ENCODE results near the gene TMEM209. TPM values are rescaled to one million over a fixed set of nuclear protein-coding genes. Genes with fewer than 3 reads are reported as not detected.

TMEM209 gene
- total and polyA plus RNA-seq, 5 donors: 5.2 to 9.8 (median 9.1) TPM

DNA sequence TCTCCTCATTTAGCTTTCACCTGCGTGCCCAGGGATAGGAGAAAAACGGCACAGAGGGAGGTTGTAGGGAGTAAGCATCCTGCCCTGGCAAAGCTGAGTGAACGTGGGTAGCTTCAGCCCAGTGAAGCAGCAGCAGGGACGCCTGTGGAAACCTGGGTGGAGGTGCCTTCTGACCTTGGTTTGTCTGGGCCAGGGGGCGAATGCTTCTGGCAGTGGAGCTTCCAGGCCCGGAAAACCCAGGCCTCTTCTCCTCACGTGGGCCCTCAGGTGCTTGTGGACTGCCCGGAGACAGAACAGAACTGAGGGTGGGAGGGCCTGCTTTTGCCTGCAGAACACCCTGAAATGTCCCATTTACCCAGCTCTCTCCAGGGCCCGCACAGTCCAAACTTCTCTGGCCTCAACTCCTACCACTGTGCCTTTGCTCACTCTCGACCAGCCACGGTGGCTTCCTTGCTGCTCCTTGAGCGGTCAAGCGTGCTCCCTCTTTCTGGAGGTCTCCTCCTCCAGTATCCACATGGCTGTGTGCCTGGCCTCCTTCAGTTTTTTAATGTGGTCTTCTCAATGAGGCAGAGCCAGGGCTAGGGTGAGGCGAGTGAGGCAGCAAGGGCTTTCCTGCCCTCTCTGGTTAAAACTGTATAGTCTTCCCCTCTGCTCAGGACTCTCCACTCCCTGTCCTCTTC is 62.4 kb downstream of the TMEM209 start:
- Histone ChIP-seq H3K9me3 (ENCODE audit: control insufficient read depth, low read length) (no peaks in the 10 kb centered on the region), H3K4me3 (ENCODE audit: low read length) (no peak overlapping the region), H3K27me3 (ENCODE audit: control insufficient read depth, insufficient read depth) (no peaks in the 10 kb centered on the region), H3K4me1 (ENCODE audit: control insufficient read depth, insufficient read depth, low read length) (no peaks in the 10 kb centered on the region), H3K27ac (ENCODE audit: low read length) (no peak overlapping the region)
- 94% methylated on average over 14 of the region's 14 CpGs for WGBS
- ATAC-seq: no peak
- DNase-seq: no peak
- intact Hi-C loops (cut with DNase I): no loop called here

DNA sequence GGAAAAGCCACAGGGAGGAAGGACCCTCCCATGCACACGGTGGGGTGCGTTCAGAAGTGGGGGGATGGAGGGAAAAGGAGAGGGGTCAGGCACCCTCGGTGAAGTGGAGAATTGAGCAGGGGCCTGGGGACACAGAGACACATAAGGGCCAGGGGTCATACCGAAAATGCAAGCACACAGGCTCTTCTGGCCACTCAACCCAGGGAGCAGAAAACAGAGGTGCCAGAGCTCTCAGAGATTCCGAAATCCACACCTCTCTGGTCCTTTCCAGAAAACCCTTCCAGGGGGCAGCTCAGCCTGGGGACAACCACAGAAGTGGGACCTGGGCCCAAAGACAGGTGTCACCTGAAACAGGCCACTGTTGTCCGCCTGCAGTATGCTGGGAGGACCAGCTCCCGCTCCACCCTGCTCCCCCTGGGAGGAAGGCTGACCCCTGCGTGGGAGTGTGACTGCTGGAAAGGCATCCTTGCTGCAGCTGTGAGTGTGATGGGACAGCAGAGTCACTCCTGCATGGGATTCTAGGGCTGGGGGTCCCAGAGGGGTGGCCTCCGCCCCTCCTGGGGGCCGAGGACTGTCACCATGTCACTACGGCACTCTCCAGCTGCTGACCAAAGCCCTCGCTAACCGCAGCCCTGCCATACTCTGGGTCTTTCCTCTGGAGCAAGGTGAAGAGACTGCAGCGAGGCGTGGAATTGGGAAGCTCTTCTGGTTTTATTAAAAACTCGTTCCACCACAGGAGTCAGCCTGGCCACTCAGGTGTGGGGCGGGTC is 63.1 kb downstream of the TMEM209 start:
- Histone ChIP-seq H3K4me3 (ENCODE audit: low read length) (peak overlapping the region; percentile 47), H3K27ac (ENCODE audit: low read length) (no peak overlapping the region), H3K27me3 (ENCODE audit: control insufficient read depth, insufficient read depth) (no peaks in the 10 kb centered on the region), H3K4me1 (ENCODE audit: control insufficient read depth, insufficient read depth, low read length) (no peaks in the 10 kb centered on the region), H3K9me3 (ENCODE audit: control insufficient read depth, low read length) (no peaks in the 10 kb centered on the region)
- intact Hi-C loops (cut with DNase I): no loop called here
- ATAC-seq (peak in 1 of 2 donors; percentile 30), DNase-seq (peak in 2 of 3 donors; percentile 56 to 66)
- 57% methylated on average over 17 of the region's 17 CpGs for WGBS

DNA sequence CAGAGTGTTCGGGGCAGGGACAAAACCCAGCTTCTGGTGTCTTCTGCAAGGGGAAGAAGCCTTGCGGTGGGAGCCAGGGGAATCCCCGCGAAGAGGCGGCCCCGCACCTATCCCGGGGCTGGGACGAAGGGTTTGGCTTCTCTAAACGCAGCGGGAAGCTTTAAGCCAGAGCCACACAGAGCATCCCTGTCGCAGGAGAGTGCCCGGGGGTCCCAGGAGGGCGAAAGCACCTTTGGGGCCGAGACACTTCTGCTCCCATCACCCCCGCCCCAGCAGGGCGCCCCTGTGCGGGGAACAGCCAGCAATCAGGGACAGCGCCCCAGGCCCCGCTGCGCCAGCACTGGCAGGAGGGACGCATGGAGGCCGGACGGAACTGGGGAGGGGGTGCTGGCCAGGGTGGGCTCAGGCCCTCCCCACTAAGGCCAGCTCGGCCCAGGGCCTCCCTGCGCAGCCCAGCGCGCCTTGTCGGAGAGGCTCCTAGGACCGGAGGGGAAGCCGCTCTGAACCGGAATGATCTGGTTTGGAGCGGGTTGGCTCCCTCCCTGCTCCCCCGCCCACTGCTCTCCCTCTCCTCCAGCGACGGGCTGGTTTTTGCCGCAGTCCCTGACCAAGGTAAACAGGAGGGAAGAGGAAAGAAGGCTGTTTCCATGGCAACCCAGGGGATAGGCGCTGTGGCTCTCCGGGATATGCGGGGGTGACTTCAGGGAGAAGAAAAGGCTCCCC is 63.9 kb downstream of the TMEM209 start:
- DNase-seq (peak; percentile 66 to 88 (median 88)), ATAC-seq (peak; percentile 91 to 94)
- peak overlapping the region; percentile 47 for H3K4me3 ChIP-seq (ENCODE audit: low read length)
- no peaks in the 10 kb centered on the region for H3K9me3 ChIP-seq (ENCODE audit: control insufficient read depth, low read length)
- intact Hi-C loops (cut with DNase I): no loop called here
- H3K27me3 ChIP-seq (ENCODE audit: control insufficient read depth, insufficient read depth): no peaks in the 10 kb centered on the region
- no peak overlapping the region for H3K27ac ChIP-seq (ENCODE audit: low read length)
- 13% methylated on average over 39 of the region's 39 CpGs for WGBS
- no peaks in the 10 kb centered on the region for H3K4me1 ChIP-seq (ENCODE audit: control insufficient read depth, insufficient read depth, low read length)

DNA sequence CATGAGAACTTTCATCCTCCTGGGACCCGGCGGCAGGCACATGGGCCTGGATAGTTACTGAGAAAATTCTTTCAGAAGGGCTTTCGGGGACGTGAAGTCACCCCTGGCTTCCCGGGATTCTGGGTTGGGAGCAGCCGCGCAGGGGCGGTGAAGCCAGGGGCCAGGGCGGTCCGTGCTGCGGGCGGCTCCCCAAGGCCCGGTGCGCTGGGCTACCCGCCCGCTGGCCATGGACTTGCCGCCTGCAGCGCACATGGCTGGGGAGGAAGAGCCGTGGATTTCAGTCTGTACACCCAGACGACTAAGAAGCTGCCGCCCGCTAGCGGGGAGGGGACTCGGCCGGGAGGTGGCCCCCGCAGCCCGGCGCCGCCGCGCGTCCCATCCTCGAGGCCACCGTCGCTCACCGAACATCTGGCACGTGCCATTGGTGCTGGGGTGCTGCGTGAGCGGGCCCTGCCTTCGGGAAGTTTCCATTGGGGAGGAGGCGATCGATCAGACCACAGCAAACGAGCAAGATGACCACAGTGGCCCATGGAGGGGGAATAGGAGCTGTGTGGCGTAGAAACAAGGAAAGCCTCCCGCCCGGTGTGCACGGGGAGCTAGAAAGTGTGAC is 64.5 kb downstream of the TMEM209 start:
- WGBS: 85% methylated on average over 47 of the region's 47 CpGs
- intact Hi-C loops (cut with DNase I): no loop called here
- Histone ChIP-seq H3K27ac (ENCODE audit: low read length) (no peak overlapping the region), H3K4me1 (ENCODE audit: control insufficient read depth, insufficient read depth, low read length) (no peaks in the 10 kb centered on the region), H3K9me3 (ENCODE audit: control insufficient read depth, low read length) (no peaks in the 10 kb centered on the region), H3K4me3 (ENCODE audit: low read length) (no peak overlapping the region), H3K27me3 (ENCODE audit: control insufficient read depth, insufficient read depth) (no peaks in the 10 kb centered on the region)
- ATAC-seq (peak; percentile 22 to 39), DNase-seq (peak; percentile 29 to 70 (median 67))

DNA sequence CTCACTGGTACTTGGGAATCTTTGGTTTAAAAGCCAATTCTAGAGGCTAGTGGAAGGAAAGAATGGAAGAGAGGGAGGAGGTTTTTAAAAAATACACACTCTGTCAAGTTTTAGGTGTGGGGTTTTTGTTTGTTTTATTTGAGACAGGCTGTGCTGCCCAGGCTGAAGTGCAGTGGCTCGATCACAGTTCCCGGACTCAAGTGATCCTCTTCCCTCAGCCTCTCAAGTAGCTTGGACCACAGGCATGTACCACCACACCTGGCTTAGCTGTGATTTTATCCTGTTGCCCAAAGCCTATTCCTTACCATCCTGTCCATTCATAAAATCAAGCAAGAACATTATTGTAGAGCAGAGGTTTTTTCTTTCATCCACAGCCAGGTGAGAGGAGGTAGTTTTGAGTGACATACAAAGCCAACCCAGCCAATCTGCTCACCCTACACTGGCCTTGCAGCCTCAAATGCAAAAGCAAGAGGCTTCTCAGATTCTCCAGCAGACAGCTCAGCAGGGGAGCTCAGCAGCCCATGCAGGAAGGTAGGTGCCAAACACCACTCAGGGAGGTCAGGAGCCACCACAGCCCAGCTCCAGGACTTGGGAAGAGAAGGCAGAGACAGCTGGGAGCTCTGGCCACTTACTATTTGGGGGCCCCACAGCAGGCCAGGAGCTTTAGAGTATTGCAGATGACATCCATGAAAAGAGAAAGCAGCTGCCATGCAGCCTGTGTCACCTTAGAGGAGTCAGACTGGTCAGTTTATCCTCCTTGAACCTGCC is 65.8 kb downstream of the TMEM209 start:
- no peak for DNase-seq
- WGBS: 97% methylated on average over 2 of the region's 2 CpGs

DNA sequence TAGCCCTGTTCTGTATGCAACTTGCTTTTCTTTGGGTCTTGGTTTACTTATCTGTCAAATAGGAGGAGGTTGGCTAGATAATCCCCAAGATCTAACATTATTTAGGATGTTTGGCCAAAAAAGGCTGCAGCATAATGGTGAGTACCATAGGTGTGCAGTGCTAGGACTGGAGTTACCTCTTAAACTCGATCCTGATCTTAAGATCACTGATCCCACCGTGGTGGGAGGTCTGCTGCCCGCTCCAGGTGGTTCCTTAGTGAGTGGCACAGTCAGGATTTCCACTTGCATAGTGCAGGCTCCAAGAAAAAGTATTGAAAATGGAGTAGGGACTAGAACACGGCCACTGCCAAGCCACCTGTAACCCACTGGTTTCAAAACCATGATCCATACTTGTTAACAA is 68.0 kb downstream of the TMEM209 start:
- no peaks in the 10 kb centered on the region for H3K9me3 ChIP-seq (ENCODE audit: control insufficient read depth, low read length)
- ATAC-seq (no peak), DNase-seq (no peak)
- H3K4me3 ChIP-seq (ENCODE audit: low read length): no peak overlapping the region
- intact Hi-C loops (cut with DNase I): no loop called here
- H3K4me1 ChIP-seq (ENCODE audit: control insufficient read depth, insufficient read depth, low read length): no peaks in the 10 kb centered on the region
- no peaks in the 10 kb centered on the region for H3K27me3 ChIP-seq (ENCODE audit: control insufficient read depth, insufficient read depth)
- H3K27ac ChIP-seq (ENCODE audit: low read length): no peak overlapping the region
- 98% methylated on average over 4 of the region's 4 CpGs for WGBS

More for the DNA sequence above, 65.8 kb downstream of the TMEM209 start:
- H3K4me1 ChIP-seq (ENCODE audit: control insufficient read depth, insufficient read depth, low read length): no peaks in the 10 kb centered on the region
- intact Hi-C loops (cut with DNase I): no loop called here
- no peak for ATAC-seq
- no peaks in the 10 kb centered on the region for H3K9me3 ChIP-seq (ENCODE audit: control insufficient read depth, low read length)
- H3K27ac ChIP-seq (ENCODE audit: low read length): no peak overlapping the region
- H3K4me3 ChIP-seq (ENCODE audit: low read length): no peak overlapping the region
- H3K27me3 ChIP-seq (ENCODE audit: control insufficient read depth, insufficient read depth): no peaks in the 10 kb centered on the region

DNA sequence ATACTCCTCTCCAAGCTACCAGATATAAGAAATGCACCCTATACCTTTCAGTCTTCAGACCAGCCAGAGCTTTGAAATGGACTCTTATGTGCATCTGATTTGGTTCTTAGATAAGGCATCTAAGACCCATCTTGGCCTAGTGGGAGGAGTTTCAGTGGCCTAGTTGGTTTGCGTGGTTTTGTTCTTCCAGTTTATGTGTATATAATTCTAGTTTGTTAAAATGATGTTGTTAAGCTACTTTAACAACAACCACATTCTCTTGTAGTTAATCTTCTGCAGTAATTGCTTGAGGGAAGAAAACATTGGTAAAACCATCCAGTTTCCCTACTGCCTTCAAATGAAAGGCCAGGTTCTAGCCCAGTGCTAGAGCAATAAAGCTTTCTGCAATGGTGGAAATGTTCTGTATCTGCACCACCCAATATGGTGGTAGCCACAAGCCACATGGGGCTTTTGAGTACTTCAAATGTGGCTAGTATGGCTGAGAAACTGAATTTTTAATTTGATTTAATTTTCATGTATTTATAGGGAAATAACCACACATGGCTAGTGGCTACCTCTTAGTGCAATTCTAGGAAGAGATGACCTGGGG is 68.5 kb downstream of the TMEM209 start:
- Histone ChIP-seq H3K27me3 (ENCODE audit: control insufficient read depth, insufficient read depth) (no peaks in the 10 kb centered on the region), H3K4me1 (ENCODE audit: control insufficient read depth, insufficient read depth, low read length) (no peaks in the 10 kb centered on the region), H3K27ac (ENCODE audit: low read length) (no peak overlapping the region), H3K4me3 (ENCODE audit: low read length) (no peak overlapping the region), H3K9me3 (ENCODE audit: control insufficient read depth, low read length) (no peaks in the 10 kb centered on the region)
- DNase-seq (no peak), ATAC-seq (no peak)
- WGBS: 94% methylated on average over 1 of the region's 1 CpG
- intact Hi-C loops (cut with DNase I): no loop called here

DNA sequence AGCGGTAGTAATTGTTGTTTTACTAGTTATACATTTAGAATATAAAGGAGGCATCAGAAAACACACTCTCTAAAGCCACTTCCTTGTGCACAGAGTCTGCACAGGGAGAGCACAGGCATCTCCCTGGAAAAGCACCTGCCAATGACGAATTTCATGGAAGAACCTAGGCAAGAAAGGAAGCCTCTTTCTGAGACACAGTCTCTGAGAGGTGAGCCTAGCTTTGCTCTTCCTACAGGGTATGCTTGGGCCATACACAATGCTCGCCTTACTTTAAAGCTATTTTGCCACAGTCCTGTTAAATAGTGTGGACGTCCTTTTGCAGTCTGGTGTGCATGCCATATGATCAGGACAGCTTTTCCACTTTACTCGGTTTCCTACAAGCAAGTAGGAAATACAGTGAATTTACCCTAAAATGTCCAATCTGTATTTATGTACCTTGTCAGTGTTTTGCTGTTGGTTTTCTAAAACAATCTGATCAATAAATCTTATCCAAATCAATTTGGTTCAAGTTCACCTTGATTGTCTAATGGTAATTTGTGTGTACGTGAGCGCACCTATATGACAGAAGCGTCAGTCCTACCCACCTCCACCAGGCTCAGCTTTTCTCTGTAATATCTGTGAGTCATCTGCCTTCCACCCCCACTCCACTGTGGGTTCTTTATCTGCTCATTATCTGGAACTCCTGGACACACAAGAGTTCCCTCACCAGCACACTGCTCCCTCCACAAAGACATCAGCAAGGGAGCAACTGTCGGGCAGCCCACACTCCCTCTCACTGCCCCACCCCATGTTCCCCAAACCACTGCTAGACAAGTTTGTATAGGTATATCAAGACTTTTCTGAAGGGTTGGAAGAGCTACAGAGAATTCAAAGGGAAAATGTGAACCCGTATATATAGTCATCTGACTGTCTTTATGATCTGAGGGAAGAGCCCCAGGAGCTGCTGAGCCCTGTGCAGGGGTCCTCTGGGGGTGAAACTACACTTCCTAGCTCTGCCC is 69.7 kb downstream of the TMEM209 start:
- intact Hi-C loops (cut with DNase I): no loop called here
- ATAC-seq: no peak
- Histone ChIP-seq H3K27ac (ENCODE audit: low read length) (no peak overlapping the region), H3K4me1 (ENCODE audit: control insufficient read depth, insufficient read depth, low read length) (no peaks in the 10 kb centered on the region), H3K4me3 (ENCODE audit: low read length) (no peak overlapping the region), H3K9me3 (ENCODE audit: control insufficient read depth, low read length) (no peaks in the 10 kb centered on the region), H3K27me3 (ENCODE audit: control insufficient read depth, insufficient read depth) (no peaks in the 10 kb centered on the region)
- WGBS: 93% methylated on average over 10 of the region's 10 CpGs
- DNase-seq: no peak

DNA sequence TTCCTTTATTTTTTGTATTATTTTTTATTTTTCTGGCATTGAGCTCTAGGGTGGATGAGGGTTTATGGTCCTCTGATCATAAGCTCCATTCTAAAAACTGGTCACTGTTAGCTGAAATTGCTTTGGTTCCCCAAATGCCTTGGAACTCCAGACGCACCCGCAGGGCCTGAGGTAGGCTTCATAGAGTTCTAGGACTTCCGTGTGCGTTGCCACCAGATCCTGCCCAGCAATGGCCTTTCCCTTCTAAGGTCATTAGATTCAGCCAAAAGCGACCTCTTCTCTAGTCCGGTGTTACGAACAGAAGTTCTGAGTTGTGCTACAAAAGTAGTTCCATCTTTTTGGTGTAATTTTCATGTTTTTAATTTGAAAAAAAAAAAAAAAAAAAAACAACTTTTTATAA is 70.5 kb downstream of the TMEM209 start:
- WGBS: 97% methylated on average over 7 of the region's 7 CpGs
- no peak for DNase-seq
- Histone ChIP-seq H3K27me3 (ENCODE audit: control insufficient read depth, insufficient read depth) (no peaks in the 10 kb centered on the region), H3K4me3 (ENCODE audit: low read length) (no peak overlapping the region), H3K27ac (ENCODE audit: low read length) (no peak overlapping the region), H3K4me1 (ENCODE audit: control insufficient read depth, insufficient read depth, low read length) (no peaks in the 10 kb centered on the region), H3K9me3 (ENCODE audit: control insufficient read depth, low read length) (no peaks in the 10 kb centered on the region)
- ATAC-seq: no peak
- intact Hi-C loops (cut with DNase I): no loop called here

Measured in right cardiac atrium (tissue), 5 donors.